Inflammatory macrophage treated with lipopolysaccharide for 4 hours (primary cell): ENCODE data around the gene TADA1.
A peak's percentile ranks its signal among the peaks of the same experiment; 100 is the strongest.

Experiments
- DNase-seq: peaks from one replicate; pipeline ENCODE4 v3.0.0-alpha.2; 2020

Gene TADA1, protein sequence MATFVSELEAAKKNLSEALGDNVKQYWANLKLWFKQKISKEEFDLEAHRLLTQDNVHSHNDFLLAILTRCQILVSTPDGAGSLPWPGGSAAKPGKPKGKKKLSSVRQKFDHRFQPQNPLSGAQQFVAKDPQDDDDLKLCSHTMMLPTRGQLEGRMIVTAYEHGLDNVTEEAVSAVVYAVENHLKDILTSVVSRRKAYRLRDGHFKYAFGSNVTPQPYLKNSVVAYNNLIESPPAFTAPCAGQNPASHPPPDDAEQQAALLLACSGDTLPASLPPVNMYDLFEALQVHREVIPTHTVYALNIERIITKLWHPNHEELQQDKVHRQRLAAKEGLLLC

DNA sequence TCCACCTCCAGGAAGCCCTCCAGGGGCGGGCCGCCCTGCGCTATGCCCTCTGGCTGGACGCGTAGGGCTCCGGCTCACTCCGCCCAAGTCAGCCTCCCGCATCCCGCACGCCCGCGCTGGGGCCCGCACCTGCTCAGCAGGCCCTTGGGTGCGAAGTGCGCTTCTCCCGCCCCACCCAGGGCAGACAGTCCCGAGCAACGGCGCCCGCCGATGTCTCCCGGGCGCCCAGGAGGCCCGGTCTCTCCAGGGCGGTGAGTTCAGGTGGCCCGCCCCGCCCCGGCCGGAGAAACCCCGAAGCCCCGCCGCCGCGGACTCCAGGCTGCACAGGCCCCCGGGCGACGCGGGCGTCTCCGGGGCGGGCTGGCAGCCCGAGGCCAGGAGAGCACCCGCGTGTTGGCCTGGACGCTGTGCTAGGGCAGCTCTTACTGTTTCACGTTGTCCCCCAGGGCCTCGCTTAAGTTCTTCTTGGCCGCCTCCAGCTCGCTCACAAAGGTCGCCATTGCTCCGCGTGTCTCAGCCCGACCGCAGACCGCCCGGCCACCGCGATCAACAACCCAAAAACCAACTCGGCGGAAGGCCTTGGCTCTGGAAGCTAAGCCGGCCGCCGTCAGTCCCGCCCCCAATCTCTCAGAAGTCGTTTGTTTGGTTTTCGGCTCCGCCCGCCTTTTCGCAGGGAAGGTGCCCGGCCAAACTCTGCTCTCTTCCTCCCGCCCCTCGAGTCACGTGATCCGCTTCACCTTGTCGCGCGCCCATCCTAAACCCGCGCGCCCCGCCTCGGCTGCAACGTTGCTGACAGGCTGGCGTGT lies at the start of gene TADA1:
TSS of gene TADA1 (minus strand) at position 531 of the 806 bp plus-strand sequence. CDS start at position 500, 31 bp downstream.
- DNase-seq, result peak; percentile 94

GRCh38 chr1:166924823-166925541 lies 48.9 kb upstream of the TADA1 start:
- DNase-seq, result peak; percentile 22

GRCh38 chr1:166920561-166921475 lies 44.8 kb upstream of the TADA1 start:
- DNase-seq, result no peak

DNA sequence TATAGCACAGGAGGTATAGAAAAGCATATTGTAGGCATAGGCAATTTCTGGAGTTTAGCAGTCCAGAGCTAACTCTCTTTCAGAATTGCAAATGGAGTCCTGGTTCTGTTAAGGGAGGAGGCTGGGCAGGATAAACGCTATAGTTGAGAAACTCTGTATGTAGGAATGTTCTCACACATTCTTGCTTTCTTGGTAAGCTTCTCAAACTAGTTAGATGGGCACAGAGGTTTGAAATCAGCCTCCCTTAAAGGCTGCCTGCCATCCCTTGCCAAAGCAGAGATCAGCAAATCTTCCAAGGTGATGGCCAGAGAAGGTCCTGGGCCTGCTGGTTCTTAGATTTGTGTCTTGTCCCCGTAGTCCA lies 42.9 kb upstream of the TADA1 start:
- no peak for DNase-seq

DNA sequence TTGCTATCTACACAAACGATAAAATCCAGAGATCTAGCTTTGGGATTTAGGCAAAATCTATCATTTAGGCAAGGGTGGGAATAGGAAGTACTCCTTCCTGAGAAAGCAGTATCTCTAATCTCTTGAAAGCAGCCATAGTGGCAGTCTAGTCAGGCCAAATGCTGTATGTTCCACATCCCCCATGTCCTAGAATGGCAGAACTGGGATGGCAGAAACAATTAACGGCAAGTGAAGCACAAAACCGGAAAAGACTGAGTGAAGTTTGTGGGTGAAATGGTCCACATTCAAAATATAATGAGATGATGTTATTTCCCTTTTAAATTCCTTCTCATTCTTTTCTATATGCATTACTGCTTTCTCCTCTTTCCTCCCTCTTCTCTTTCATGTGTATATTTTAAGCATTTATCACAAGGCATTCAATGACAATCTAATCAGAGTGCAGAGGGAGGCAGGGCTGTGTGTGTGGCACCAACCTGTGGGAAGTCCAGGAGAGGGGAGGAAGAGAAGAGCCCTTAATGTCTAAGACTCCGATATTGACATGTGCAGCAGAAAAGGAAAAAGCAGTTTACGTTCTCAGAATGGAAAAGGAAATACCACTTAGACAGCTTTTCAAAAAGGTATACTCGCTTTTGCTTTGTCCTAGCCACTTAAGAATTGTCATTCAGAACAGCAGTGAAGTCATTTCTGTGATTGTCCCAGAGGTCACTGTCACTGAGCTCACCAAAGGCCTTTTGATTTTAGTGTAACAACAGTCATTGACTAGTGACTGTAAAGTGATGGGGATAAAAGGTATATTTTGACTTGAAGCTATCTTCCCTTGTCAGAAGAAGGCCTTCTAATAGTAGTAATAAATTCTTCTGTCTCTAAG lies 42.3 kb upstream of the TADA1 start:
- DNase-seq, result no peak

- no peak for DNase-seq
These were observed 39.9 kb upstream of the TADA1 start for GRCh38 chr1:166915941-166916340.

- no peak for DNase-seq
These were observed 39.0 kb upstream of the TADA1 start for GRCh38 chr1:166915042-166915441.

GRCh38 chr1:166914111-166914510 lies 38.0 kb upstream of the TADA1 start:
- no peak for DNase-seq

- DNase-seq, result no peak
These were observed 35.6 kb upstream of the TADA1 start for GRCh38 chr1:166911624-166912023.

DNA sequence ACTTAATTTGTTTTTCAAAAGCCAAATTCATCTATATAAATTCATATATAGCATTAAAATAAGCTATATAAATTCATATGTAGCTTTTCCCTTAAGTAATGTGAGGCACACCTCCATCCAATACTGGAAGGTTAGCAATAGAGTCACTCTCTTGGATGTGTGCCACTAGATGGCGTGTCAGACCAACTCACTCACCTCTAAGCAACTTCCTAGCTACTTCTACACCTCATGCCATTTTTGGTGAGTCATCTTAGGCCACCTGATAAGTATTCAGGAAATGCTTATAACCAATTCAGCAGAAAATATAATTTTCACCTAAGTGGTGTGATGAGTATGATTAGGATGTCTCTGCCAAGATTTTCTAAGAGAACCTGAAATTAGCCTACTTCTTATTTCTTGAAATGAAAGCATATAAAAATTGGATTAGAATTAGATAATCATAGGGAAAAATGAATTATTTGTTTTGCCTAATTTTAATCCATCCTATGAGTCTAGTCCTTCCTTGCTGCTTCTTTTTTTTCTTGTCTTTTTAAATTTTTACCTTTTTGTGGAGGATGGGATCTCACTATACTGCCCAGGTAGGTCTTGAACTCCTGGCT lies 34.4 kb upstream of the TADA1 start:
- DNase-seq, result peak; percentile 71

DNA sequence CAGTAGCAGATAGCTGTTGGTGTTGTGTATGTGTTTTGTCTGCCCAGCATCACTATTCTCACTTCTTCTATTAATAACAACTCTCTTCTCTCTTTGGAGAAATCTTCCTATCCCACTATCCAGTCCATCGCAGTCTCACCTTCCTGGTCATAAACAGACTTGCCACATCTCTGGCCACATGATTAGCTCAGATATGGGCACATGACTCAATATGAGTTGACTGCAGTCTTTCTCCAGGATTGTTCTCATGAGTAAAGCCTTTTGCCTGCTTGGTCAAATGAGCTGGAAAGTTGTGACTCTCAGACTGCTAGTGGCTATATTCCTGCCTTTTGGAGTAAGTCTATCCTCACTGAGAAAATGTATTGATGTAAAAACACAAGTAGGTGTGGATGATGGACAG lies 32.9 kb upstream of the TADA1 start:
- peak; percentile 30 for DNase-seq

GRCh38 chr1:166907763-166908162 lies 31.7 kb upstream of the TADA1 start:
- DNase-seq, result peak; percentile 62

DNA sequence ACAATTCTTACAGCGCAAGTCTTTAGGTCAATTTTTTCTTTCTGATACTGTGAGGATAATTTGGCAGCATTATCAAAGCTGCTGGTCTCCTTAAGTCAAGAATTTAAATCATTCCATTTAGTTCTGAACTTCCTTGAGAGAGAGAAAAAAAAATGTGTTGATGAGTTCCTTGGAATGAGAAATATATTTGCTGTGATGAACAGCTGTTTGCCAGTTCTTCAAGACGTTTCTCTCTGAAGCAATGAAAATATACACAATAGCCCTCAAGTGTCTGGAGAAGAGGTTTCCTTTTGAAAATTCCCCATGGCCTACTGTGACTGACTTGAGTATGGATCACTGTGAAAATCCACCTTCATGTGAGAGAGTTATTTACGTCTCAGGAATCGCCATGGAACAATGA lies 31.0 kb upstream of the TADA1 start:
- no peak for DNase-seq

DNA sequence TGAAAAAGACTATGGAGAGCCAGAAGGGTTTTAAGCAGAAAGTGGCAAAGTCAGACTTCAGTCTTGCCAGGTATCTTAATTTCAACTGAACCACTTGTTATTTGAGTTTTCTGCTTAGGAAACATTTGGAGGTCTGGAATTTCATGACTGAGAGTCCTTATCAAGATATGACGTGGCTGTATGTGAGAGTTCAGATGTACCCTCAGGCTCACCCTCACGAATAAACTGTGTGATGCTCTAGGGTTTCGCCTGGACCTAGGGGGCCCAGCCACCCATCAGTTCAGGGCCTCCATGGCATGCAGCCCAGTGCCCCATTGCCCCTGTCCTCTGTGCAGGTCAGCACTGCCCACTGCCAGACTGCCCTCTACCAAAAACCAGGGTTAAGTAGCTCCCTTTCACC lies 30.6 kb upstream of the TADA1 start:
- DNase-seq, result no peak

DNA sequence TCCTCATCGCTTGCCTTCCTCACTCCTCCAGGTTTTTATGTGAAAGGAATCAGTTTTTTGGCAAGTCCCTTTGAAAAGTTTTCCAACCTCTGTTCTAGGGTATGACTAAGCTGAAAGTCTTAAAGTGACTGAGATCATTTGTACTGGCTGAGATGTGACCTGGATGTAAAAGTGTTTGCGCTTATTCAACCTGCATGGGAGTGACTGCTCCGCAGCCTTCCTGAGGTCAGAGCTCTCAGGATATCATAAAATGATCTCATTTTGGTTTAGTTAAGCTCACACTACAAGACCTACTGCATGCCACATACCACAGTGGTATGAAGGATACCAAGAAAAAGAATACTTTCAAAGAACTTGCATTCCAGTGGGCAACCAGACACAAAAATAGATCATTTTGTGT lies 29.8 kb upstream of the TADA1 start:
- no peak for DNase-seq

DNA sequence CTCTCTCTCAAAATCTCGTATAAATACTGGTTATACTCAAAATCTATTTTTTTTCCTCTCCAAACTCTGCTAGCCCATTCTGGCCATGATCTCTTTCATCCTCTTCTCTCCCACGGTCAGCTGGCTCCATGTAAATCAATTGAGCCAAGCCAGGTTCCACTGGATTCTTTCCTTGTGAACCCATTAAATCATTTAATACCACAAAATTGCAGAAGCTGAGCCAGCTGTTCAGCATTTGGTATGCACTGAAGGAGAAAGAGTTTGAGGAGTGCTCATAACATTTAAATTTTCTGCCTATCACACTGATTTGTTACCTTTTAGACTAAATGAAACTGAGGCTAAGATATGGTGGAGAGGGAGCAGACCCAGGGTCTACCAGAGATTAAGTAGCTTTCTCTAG lies 29.1 kb upstream of the TADA1 start:
- no peak for DNase-seq

- peak; percentile 96 for DNase-seq
These were observed 27.2 kb upstream of the TADA1 start for GRCh38 chr1:166903232-166903631.

- DNase-seq, result peak; percentile 97
These were observed 26.2 kb upstream of the TADA1 start for GRCh38 chr1:166902279-166902678.

- no peak for DNase-seq
These were observed 24.9 kb upstream of the TADA1 start for GRCh38 chr1:166900987-166901386.

GRCh38 chr1:166899769-166900168 lies 23.7 kb upstream of the TADA1 start:
- DNase-seq, result no peak

GRCh38 chr1:166895766-166896165 lies 19.7 kb upstream of the TADA1 start:
- no peak for DNase-seq
